Measurements from ENCODE around the gene GSDME.

GRCh38 chr7:24723178-24723530 is 34.1 kb downstream of the GSDME start:
- TF ChIP-seq, protein P1, sequence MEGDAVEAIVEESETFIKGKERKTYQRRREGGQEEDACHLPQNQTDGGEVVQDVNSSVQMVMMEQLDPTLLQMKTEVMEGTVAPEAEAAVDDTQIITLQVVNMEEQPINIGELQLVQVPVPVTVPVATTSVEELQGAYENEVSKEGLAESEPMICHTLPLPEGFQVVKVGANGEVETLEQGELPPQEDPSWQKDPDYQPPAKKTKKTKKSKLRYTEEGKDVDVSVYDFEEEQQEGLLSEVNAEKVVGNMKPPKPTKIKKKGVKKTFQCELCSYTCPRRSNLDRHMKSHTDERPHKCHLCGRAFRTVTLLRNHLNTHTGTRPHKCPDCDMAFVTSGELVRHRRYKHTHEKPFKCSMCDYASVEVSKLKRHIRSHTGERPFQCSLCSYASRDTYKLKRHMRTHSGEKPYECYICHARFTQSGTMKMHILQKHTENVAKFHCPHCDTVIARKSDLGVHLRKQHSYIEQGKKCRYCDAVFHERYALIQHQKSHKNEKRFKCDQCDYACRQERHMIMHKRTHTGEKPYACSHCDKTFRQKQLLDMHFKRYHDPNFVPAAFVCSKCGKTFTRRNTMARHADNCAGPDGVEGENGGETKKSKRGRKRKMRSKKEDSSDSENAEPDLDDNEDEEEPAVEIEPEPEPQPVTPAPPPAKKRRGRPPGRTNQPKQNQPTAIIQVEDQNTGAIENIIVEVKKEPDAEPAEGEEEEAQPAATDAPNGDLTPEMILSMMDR (IDR thresholded peaks at IDR 0.05; ENCODE audit: insufficient read depth, low read length): no peak
- no peak for TF ChIP-seq POLR2AphosphoS5 (IDR thresholded peaks at IDR 0.05; ENCODE audit: low read depth)
- TF ChIP-seq, protein P2, sequence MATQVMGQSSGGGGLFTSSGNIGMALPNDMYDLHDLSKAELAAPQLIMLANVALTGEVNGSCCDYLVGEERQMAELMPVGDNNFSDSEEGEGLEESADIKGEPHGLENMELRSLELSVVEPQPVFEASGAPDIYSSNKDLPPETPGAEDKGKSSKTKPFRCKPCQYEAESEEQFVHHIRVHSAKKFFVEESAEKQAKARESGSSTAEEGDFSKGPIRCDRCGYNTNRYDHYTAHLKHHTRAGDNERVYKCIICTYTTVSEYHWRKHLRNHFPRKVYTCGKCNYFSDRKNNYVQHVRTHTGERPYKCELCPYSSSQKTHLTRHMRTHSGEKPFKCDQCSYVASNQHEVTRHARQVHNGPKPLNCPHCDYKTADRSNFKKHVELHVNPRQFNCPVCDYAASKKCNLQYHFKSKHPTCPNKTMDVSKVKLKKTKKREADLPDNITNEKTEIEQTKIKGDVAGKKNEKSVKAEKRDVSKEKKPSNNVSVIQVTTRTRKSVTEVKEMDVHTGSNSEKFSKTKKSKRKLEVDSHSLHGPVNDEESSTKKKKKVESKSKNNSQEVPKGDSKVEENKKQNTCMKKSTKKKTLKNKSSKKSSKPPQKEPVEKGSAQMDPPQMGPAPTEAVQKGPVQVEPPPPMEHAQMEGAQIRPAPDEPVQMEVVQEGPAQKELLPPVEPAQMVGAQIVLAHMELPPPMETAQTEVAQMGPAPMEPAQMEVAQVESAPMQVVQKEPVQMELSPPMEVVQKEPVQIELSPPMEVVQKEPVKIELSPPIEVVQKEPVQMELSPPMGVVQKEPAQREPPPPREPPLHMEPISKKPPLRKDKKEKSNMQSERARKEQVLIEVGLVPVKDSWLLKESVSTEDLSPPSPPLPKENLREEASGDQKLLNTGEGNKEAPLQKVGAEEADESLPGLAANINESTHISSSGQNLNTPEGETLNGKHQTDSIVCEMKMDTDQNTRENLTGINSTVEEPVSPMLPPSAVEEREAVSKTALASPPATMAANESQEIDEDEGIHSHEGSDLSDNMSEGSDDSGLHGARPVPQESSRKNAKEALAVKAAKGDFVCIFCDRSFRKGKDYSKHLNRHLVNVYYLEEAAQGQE (IDR thresholded peaks at IDR 0.05; ENCODE audit: insufficient replicate concordance, low read depth): no peak
- TF ChIP-seq GABPA (IDR thresholded peaks at IDR 0.05; ENCODE audit: low read depth): no peak
- no peak for TF ChIP-seq SPI1 (IDR thresholded peaks at IDR 0.05; ENCODE audit: borderline replicate concordance, low read depth)

All from HL-60 (cell line).